ENCODE data around the gene DDX50.

DDX50 gene

GRCh38 chr10:68869623-68870022 lies 31.5 kb upstream of the DDX50 start:
- DNase-seq (ENCODE audit: low read depth), result no peak
- TF ChIP-seq POLR2A (IDR thresholded peaks at IDR 0.05; ENCODE audit: extremely low read depth, insufficient read length), result no peak
- TF ChIP-seq, protein P1, sequence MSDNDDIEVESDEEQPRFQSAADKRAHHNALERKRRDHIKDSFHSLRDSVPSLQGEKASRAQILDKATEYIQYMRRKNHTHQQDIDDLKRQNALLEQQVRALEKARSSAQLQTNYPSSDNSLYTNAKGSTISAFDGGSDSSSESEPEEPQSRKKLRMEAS (IDR thresholded peaks at IDR 0.05; ENCODE audit: low read depth, low read length), result no peak
- TF ChIP-seq, protein P2, sequence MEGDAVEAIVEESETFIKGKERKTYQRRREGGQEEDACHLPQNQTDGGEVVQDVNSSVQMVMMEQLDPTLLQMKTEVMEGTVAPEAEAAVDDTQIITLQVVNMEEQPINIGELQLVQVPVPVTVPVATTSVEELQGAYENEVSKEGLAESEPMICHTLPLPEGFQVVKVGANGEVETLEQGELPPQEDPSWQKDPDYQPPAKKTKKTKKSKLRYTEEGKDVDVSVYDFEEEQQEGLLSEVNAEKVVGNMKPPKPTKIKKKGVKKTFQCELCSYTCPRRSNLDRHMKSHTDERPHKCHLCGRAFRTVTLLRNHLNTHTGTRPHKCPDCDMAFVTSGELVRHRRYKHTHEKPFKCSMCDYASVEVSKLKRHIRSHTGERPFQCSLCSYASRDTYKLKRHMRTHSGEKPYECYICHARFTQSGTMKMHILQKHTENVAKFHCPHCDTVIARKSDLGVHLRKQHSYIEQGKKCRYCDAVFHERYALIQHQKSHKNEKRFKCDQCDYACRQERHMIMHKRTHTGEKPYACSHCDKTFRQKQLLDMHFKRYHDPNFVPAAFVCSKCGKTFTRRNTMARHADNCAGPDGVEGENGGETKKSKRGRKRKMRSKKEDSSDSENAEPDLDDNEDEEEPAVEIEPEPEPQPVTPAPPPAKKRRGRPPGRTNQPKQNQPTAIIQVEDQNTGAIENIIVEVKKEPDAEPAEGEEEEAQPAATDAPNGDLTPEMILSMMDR (IDR thresholded peaks at IDR 0.05; ENCODE audit: low read depth, low read length), result no peak
- no peak for TF ChIP-seq MYC (IDR thresholded peaks at IDR 0.05; ENCODE audit: low read depth, low read length)
- H3K4me3 ChIP-seq (ENCODE audit: low read depth, low read length), result no peak overlapping the region

- DNase-seq (ENCODE audit: low read depth), result no peak
- TF ChIP-seq, protein P1 (IDR thresholded peaks at IDR 0.05; ENCODE audit: low read depth, low read length), result no peak
- no peak for TF ChIP-seq MYC (IDR thresholded peaks at IDR 0.05; ENCODE audit: low read depth, low read length)
- TF ChIP-seq, protein P2 (IDR thresholded peaks at IDR 0.05; ENCODE audit: low read depth, low read length), result no peak
- no peak overlapping the region for H3K4me3 ChIP-seq (ENCODE audit: low read depth, low read length)
These were observed 31.1 kb upstream of the DDX50 start for GRCh38 chr10:68870061-68870460.

DNA sequence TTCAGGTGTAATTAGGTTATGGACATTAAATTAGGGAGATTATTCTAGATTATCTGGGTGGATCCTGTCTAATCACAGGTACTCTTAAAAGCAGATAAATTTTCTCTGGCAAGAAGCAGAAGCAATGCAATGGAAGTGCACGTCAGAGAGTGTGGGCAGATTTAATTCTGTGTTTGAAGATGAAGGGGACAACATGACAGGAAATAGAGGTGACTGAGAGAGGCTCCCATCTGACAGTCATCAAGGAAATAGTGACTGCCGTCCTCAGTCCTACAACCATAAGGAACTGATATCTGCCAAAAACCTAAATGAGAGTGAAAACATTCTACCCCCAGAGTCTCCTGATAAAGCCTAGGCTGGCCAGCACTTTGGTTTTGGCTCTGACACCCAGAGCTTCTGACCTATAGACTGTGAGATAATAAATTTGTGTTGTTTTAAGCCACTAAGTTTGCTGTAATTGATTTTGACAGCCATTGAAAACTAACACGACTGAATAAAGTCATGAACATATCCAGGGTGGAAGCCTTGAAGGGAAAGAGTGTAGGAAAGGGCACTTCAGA lies 30.5 kb upstream of the DDX50 start:
- DNase-seq (ENCODE audit: low read depth), result no peak
- TF ChIP-seq, protein P2 (IDR thresholded peaks at IDR 0.05; ENCODE audit: low read depth, low read length), result no peak
- TF ChIP-seq, protein P1 (IDR thresholded peaks at IDR 0.05; ENCODE audit: low read depth, low read length), result no peak
- no peak for TF ChIP-seq POLR2A (IDR thresholded peaks at IDR 0.05; ENCODE audit: extremely low read depth, insufficient read length)
- H3K4me3 ChIP-seq (ENCODE audit: low read depth, low read length), result no peak overlapping the region

GRCh38 chr10:68871105-68871711 lies 29.9 kb upstream of the DDX50 start:
- no peak for TF ChIP-seq POLR2A (IDR thresholded peaks at IDR 0.05; ENCODE audit: extremely low read depth, insufficient read length)
- TF ChIP-seq, protein P1 (IDR thresholded peaks at IDR 0.05; ENCODE audit: low read depth, low read length), result no peak
- TF ChIP-seq, protein P2 (IDR thresholded peaks at IDR 0.05; ENCODE audit: low read depth, low read length), result no peak
- TF ChIP-seq MYC (IDR thresholded peaks at IDR 0.05; ENCODE audit: low read depth, low read length), result no peak
- DNase-seq (ENCODE audit: low read depth), result no peak
- H3K4me3 ChIP-seq (ENCODE audit: low read depth, low read length), result no peak overlapping the region

- DNase-seq (ENCODE audit: low read depth), result no peak
- no peak overlapping the region for H3K4me3 ChIP-seq (ENCODE audit: low read depth, low read length)
- TF ChIP-seq, protein P2 (IDR thresholded peaks at IDR 0.05; ENCODE audit: low read depth, low read length), result no peak
- TF ChIP-seq MYC (IDR thresholded peaks at IDR 0.05; ENCODE audit: low read depth, low read length) (no peak), POLR2A (IDR thresholded peaks at IDR 0.05; ENCODE audit: extremely low read depth, insufficient read length) (no peak)
- TF ChIP-seq, protein P1 (IDR thresholded peaks at IDR 0.05; ENCODE audit: low read depth, low read length), result no peak
These were observed 29.3 kb upstream of the DDX50 start for GRCh38 chr10:68871731-68872342.
